ENCODE results near the gene NLRP2B.

Gene NLRP2B

GRCh38 chrX:57669961-57670360 is 10.1 kb downstream of the NLRP2B start:
- Histone ChIP-seq H3K27ac (ENCODE audit: low read length) (no peak overlapping the region), H3K79me2 (ENCODE audit: low read length) (no peaks in the 10 kb centered on the region), H3K9me3 (replicated peaks; ENCODE audit: insufficient read depth, low read length) (no peaks in the 10 kb centered on the region), H2AFZ (ENCODE audit: low read length) (no peak overlapping the region), H3K9ac (ENCODE audit: low read length) (no peak overlapping the region), H3K4me1 (ENCODE audit: low read length) (no peaks in the 10 kb centered on the region), H3K27me3 (replicated peaks; ENCODE audit: insufficient read depth, low read length) (no peaks in the 10 kb centered on the region), H4K20me1 (ENCODE audit: insufficient read depth, low read length) (no peaks in the 10 kb centered on the region), H3K4me2 (ENCODE audit: low read depth, low read length) (no peak overlapping the region), H3K36me3 (replicated peaks; ENCODE audit: insufficient read depth, low read length) (no peaks in the 10 kb centered on the region), H3K4me3 (ENCODE audit: low read length) (no peak overlapping the region), H3K9me2 (replicated peaks; ENCODE audit: insufficient read depth, low read length) (no peaks in the 10 kb centered on the region), H3F3A (ENCODE audit: insufficient read depth, low read length) (no peaks in the 10 kb centered on the region)
- no peak for DNase-seq
- TF ChIP-seq EZH2phosphoT487 (IDR thresholded peaks at IDR 0.05; ENCODE audit: low read length) (no peak), CTCF (IDR thresholded peaks at IDR 0.05; ENCODE audit: low read length) (no peak), EZH2 (optimal IDR thresholded peaks at IDR 0.05; ENCODE audit: low read depth, low read length) (no peak)

GRCh38 chrX:57667010-57667409 is 13.1 kb downstream of the NLRP2B start:
- H3K9ac ChIP-seq (ENCODE audit: low read length), result no peak overlapping the region
- H4K20me1 ChIP-seq (ENCODE audit: insufficient read depth, low read length), result no peaks in the 10 kb centered on the region
- no peaks in the 10 kb centered on the region for H3K4me1 ChIP-seq (ENCODE audit: low read length)
- H3K36me3 ChIP-seq (replicated peaks; ENCODE audit: insufficient read depth, low read length), result no peaks in the 10 kb centered on the region
- TF ChIP-seq CTCF (IDR thresholded peaks at IDR 0.05; ENCODE audit: low read length), result no peak
- DNase-seq, result no peak
- H3K27ac ChIP-seq (ENCODE audit: low read length), result no peak overlapping the region
- H3K9me3 ChIP-seq (replicated peaks; ENCODE audit: insufficient read depth, low read length), result no peaks in the 10 kb centered on the region
- no peaks in the 10 kb centered on the region for H3K9me2 ChIP-seq (replicated peaks; ENCODE audit: insufficient read depth, low read length)
- no peak overlapping the region for H3K4me3 ChIP-seq (ENCODE audit: low read length)
- H3K27me3 ChIP-seq (replicated peaks; ENCODE audit: insufficient read depth, low read length), result no peaks in the 10 kb centered on the region
- no peaks in the 10 kb centered on the region for H3K79me2 ChIP-seq (ENCODE audit: low read length)
- peak overlapping the region; percentile 43; the same call in 1 of the 2 replicates for H3K4me2 ChIP-seq (ENCODE audit: low read depth, low read length)
- H2AFZ ChIP-seq (ENCODE audit: low read length), result peak overlapping the region; percentile 35; the same call in 1 of the 2 replicates
- no peaks in the 10 kb centered on the region for H3F3A ChIP-seq (ENCODE audit: insufficient read depth, low read length)

- Histone ChIP-seq H3K27me3 (replicated peaks; ENCODE audit: insufficient read depth, low read length) (no peaks in the 10 kb centered on the region), H3K4me2 (ENCODE audit: low read depth, low read length) (no peak overlapping the region), H3K9ac (ENCODE audit: low read length) (no peak overlapping the region), H3K9me2 (replicated peaks; ENCODE audit: insufficient read depth, low read length) (no peaks in the 10 kb centered on the region), H3F3A (ENCODE audit: insufficient read depth, low read length) (no peaks in the 10 kb centered on the region), H2AFZ (ENCODE audit: low read length) (no peak overlapping the region), H3K9me3 (replicated peaks; ENCODE audit: insufficient read depth, low read length) (no peaks in the 10 kb centered on the region), H3K36me3 (replicated peaks; ENCODE audit: insufficient read depth, low read length) (no peaks in the 10 kb centered on the region), H4K20me1 (ENCODE audit: insufficient read depth, low read length) (no peaks in the 10 kb centered on the region), H3K79me2 (ENCODE audit: low read length) (no peaks in the 10 kb centered on the region), H3K4me3 (ENCODE audit: low read length) (no peak overlapping the region), H3K4me1 (ENCODE audit: low read length) (no peaks in the 10 kb centered on the region), H3K27ac (ENCODE audit: low read length) (no peak overlapping the region)
- no peak for TF ChIP-seq EZH2 (optimal IDR thresholded peaks at IDR 0.05; ENCODE audit: low read depth, low read length)
- TF ChIP-seq CTCF (IDR thresholded peaks at IDR 0.05; ENCODE audit: low read length), result no peak
- no peak for TF ChIP-seq EZH2phosphoT487 (IDR thresholded peaks at IDR 0.05; ENCODE audit: low read length)
- DNase-seq, result no peak
These were observed 25.0 kb downstream of the NLRP2B start for GRCh38 chrX:57655065-57655464.

Measured in MM.1S (cell line).